Measurements from ENCODE around the gene YWHAQ.

GRCh38 chr2:9539531-9539930 lies 91.3 kb downstream of the YWHAQ start:
- no peak for TF ChIP-seq EZH2 (IDR thresholded peaks at IDR 0.05)
- no peak for TF ChIP-seq POLR2AphosphoS5 (IDR thresholded peaks at IDR 0.05; ENCODE audit: borderline replicate concordance, low read depth, low read length)

Data from SK-N-MC (cell line).